Activated CD8-positive, alpha-beta memory T cell treated with anti-CD3 and anti-CD28 coated beads for 48 hours (primary cell): ENCODE results near the gene FAM131C.
"Not testable (repeated sequence)": the region's sequence is repeated elsewhere in the genome, so short reads cannot be mapped to it uniquely, and the experiment has no call there.

Experiments
- DNase-seq, 3 experiments: peaks; one replicate each; pipeline ENCODE4 v3.0.0-alpha.2; 2020; ENCODE audit warnings: low read depth in 2 of 3, low spot score in 2 of 3

Gene FAM131C

GRCh38 chr1:16077406-16078245, 4.2 kb upstream of the FAM131C start:
- DNase-seq = no peak

GRCh38 chr1:16076865-16077238, 3.4 kb upstream of the FAM131C start:
- DNase-seq = no peak

GRCh38 chr1:16076031-16076864, 2.8 kb upstream of the FAM131C start:
- no peak for DNase-seq

GRCh38 chr1:16075337-16076030, 2.0 kb upstream of the FAM131C start:
- DNase-seq = no peak

GRCh38 chr1:16074217-16074616, 766 bp upstream of the FAM131C start:
- no peak for DNase-seq

- no peak for DNase-seq
Observed at GRCh38 chr1:16072616-16073484, 601 bp downstream of the FAM131C start.

- DNase-seq = no peak
Observed at GRCh38 chr1:16072095-16072494, 1.4 kb downstream of the FAM131C start.

GRCh38 chr1:16071614-16072013, 1.8 kb downstream of the FAM131C start:
- DNase-seq = no peak

- DNase-seq = no peak
Observed at GRCh38 chr1:16070640-16071355, 2.7 kb downstream of the FAM131C start.

GRCh38 chr1:16068356-16069270, 4.8 kb downstream of the FAM131C start:
- DNase-seq = no peak

GRCh38 chr1:16067933-16068332, 5.5 kb downstream of the FAM131C start:
- DNase-seq = no peak

- no peak for DNase-seq
Observed at GRCh38 chr1:16067127-16067768, 6.2 kb downstream of the FAM131C start.

- DNase-seq = no peak
Observed at GRCh38 chr1:16066245-16066644, 7.2 kb downstream of the FAM131C start.

- DNase-seq = no peak
Observed at GRCh38 chr1:16065269-16065576, 8.2 kb downstream of the FAM131C start.

GRCh38 chr1:16064536-16065268, 8.7 kb downstream of the FAM131C start:
- no peak for DNase-seq

GRCh38 chr1:16063921-16064320, 9.5 kb downstream of the FAM131C start:
- DNase-seq = no peak

GRCh38 chr1:16063226-16063829, 10.1 kb downstream of the FAM131C start:
- no peak for DNase-seq

- DNase-seq = not testable (repeated sequence)
Observed at GRCh38 chr1:16062687-16063075, 10.8 kb downstream of the FAM131C start.
